Common myeloid progenitor, CD34-positive (primary cell): ENCODE results near the gene CDC42SE1.

Experiments used
- CTCF ChIA-PET: fragments of 350-600 bp; sonication (Branson Sonifier 250); formaldehyde crosslinking; loops from one replicate; lab custom pipeline; 2021; ENCODE audit warnings: antibody characterized with exemption; lab: Charles Lee
- POLR2A ChIA-PET: fragments of 350-600 bp; sonication (Branson Sonifier 250); formaldehyde crosslinking; loops from one replicate; lab custom pipeline; 2021; ENCODE audit warnings: antibody characterized with exemption; lab: Charles Lee
- DNase-seq, 3 donors: peaks; one replicate each; pipeline versions ENCODE4 v3.0.0 to v3.0.0-alpha.2; 2013
- H3K27ac ChIP-seq, 2 experiments: 1 replicate in 1 of 2; 2 replicates in 1 of 2; pipeline ENCODE4 v1.7.0; 2013; ENCODE audit warnings: inconsistent platforms in 2 of 2, low read length in 2 of 2, mild to moderate bottlenecking in 2 of 2, low read depth in 1 of 2, moderate library complexity in 1 of 2; ENCODE audit not compliant: severe bottlenecking in 2 of 2, insufficient read depth in 1 of 2, poor library complexity in 1 of 2
- H3K27me3 ChIP-seq, 5 experiments: replicated peaks in 2 of 5; 1 replicate in 3 of 5; 2 replicates in 2 of 5; pipeline versions ENCODE4 v1.6.1 to v1.7.0; 2013; ENCODE audit warnings: low read length in 4 of 5, mild to moderate bottlenecking in 2 of 5, moderate library complexity in 2 of 5, inconsistent platforms in 1 of 5; ENCODE audit not compliant: insufficient read depth in 5 of 5, control insufficient read depth in 4 of 5
- H3K36me3 ChIP-seq, 4 experiments: 1 replicate in 2 of 4; 2 replicates in 2 of 4; pipeline versions ENCODE4 v1.6.1 to v1.7.0; 2013; ENCODE audit warnings: low read length in 3 of 4, control low read depth in 1 of 4, mild to moderate bottlenecking in 1 of 4; ENCODE audit not compliant: control insufficient read depth in 4 of 4, insufficient read depth in 4 of 4
- H3K4me1 ChIP-seq, 4 experiments: 1 replicate in 3 of 4; 2 replicates in 1 of 4; pipeline versions ENCODE4 v1.6.1 to v1.7.1; 2013; ENCODE audit warnings: low read length in 3 of 4, mild to moderate bottlenecking in 3 of 4, control low read depth in 1 of 4, inconsistent platforms in 1 of 4, moderate library complexity in 1 of 4; ENCODE audit not compliant: control insufficient read depth in 4 of 4, insufficient read depth in 4 of 4; ENCODE audit errors: control extremely low read depth in 1 of 4
- H3K4me3 ChIP-seq, 7 experiments: 1 replicate in 4 of 7; 2 replicates in 3 of 7; pipeline versions ENCODE4 v1.5.1 to v1.7.0; 2013; ENCODE audit warnings: mild to moderate bottlenecking in 7 of 7, low read length in 6 of 7, moderate library complexity in 6 of 7, inconsistent platforms in 2 of 7, low read depth in 2 of 7, control low read depth in 1 of 7; ENCODE audit not compliant: insufficient read depth in 4 of 7, control insufficient read depth in 1 of 7; ENCODE audit errors: extremely low read depth in 1 of 7
- H3K9me3 ChIP-seq, 5 experiments: 1 replicate in 4 of 5; 2 replicates in 1 of 5; pipeline versions ENCODE4 v1.6.1 to v1.7.1; 2013; ENCODE audit warnings: low read length in 4 of 5, mild to moderate bottlenecking in 2 of 5, inconsistent platforms in 1 of 5, low read depth in 1 of 5, moderate library complexity in 1 of 5; ENCODE audit not compliant: control insufficient read depth in 4 of 5, insufficient read depth in 2 of 5; ENCODE audit errors: control extremely low read depth in 1 of 5
- WGBS: methylation state at CpG from one replicate; pipeline ENCODE4 v1.1.5; 2013; ENCODE audit not compliant: insufficient coverage; 5-methylcytosine and 5-hydroxymethylcytosine counted together

Gene CDC42SE1

GRCh38 chr1:151055581-151055980 lies 3.8 kb downstream of the CDC42SE1 start:
- Histone ChIP-seq H3K27me3 (no peaks in the 10 kb centered on the region), H3K4me3 (peak overlapping the region in 4 of 7 experiments; percentile 19 to 69 (median 58)), H3K36me3 (peaks cover 10 to 60% (median 36%) of the 10 kb centered on the region in 4 experiments), H3K4me1 (peaks cover 18 to 48% (median 44%) of the 10 kb centered on the region in 4 experiments), H3K27ac (peak overlapping the region; percentile 29 to 93), H3K9me3 (no peaks in the 10 kb centered on the region)
- ChIA-PET CTCF (interaction anchor here (1.1 to 7.6 kb wide), 4 partner anchors 9 to 30 kb away, joined by 3 to 59 read pairs (median 10); partner anchors contain the start of gene C1orf56), POLR2A (no interaction called here)
- DNase-seq = no peak
- WGBS = no CpG with 5 or more reads among the region's 2 CpGs

GRCh38 chr1:151054971-151055547 lies 4.4 kb downstream of the CDC42SE1 start:
- Histone ChIP-seq H3K27ac (peak overlapping the region in 1 of 2 experiments; percentile 93), H3K4me3 (peak overlapping the region in 1 of 7 experiments; percentile 69), H3K4me1 (peaks cover 18 to 46% (median 40%) of the 10 kb centered on the region in 4 experiments)

GRCh38 chr1:151051356-151052009 lies 7.9 kb downstream of the CDC42SE1 start:
- Histone ChIP-seq H3K9me3 (no peaks in the 10 kb centered on the region), H3K27ac (peak overlapping the region in 1 of 2 experiments; percentile 36), H3K4me3 (no peak overlapping the region), H3K36me3 (peaks cover 10 to 55% (median 36%) of the 10 kb centered on the region in 4 experiments), H3K27me3 (no peaks in the 10 kb centered on the region), H3K4me1 (peaks cover 8 to 34% (median 22%) of the 10 kb centered on the region in 4 experiments)
- ChIA-PET POLR2A (interaction anchor here (1.4 kb wide), 1 partner anchor 8 kb away, joined by 3 read pairs; the partner anchor contains the start of genes CDC42SE1 and MLLT11), CTCF (interaction anchor here (1.0 to 6.0 kb wide), 4 partner anchors 10 to 45 kb away, joined by 3 to 54 read pairs (median 8); partner anchors contain the start of genes MINDY1 and MLLT11)
- DNase-seq = peak in 1 of 3 donors; percentile 36
- 83% methylated on average over 1 of the region's 2 CpGs for WGBS

More at GRCh38 chr1:151054971-151055547, 4.4 kb downstream of the CDC42SE1 start:
- POLR2A ChIA-PET = no interaction called here
- no peak for DNase-seq
- CTCF ChIA-PET = interaction anchor here (0.5 to 7.6 kb wide), 5 partner anchors 9 to 503 kb away, joined by 3 to 59 read pairs (median 6); partner anchors contain the start of gene C1orf56
- H3K36me3 ChIP-seq = peaks cover 10 to 63% (median 36%) of the 10 kb centered on the region in 4 experiments
- no peaks in the 10 kb centered on the region for H3K27me3 ChIP-seq
- WGBS = 90% methylated on average over 2 of the region's 4 CpGs
- no peaks in the 10 kb centered on the region for H3K9me3 ChIP-seq

GRCh38 chr1:151050051-151050688 lies 9.3 kb downstream of the CDC42SE1 start:
- no CpG with 5 or more reads among the region's 2 CpGs for WGBS
- no peak for DNase-seq
- no peak overlapping the region for H3K4me3 ChIP-seq
- H3K36me3 ChIP-seq = peaks cover 10 to 44% (median 32%) of the 10 kb centered on the region in 4 experiments
- H3K4me1 ChIP-seq = peaks cover 2 to 21% (median 10%) of the 10 kb centered on the region in 4 experiments
- no peaks in the 10 kb centered on the region for H3K27me3 ChIP-seq
- POLR2A ChIA-PET = interaction anchor here (1.0 to 1.4 kb wide), 3 partner anchors 9 to 45 kb away, joined by 3 to 6 read pairs (median 4); partner anchors contain the start of genes CDC42SE1 and MLLT11
- CTCF ChIA-PET = interaction anchor here (0.6 to 8.2 kb wide), 7 partner anchors 8 to 301 kb away, joined by 3 to 59 read pairs (median 4); partner anchors contain the start of genes BNIPL, CDC42SE1, MINDY1 and MLLT11
- no peaks in the 10 kb centered on the region for H3K9me3 ChIP-seq
- H3K27ac ChIP-seq = no peak overlapping the region

GRCh38 chr1:151049458-151049857 lies 10.0 kb downstream of the CDC42SE1 start:
- WGBS = 100% methylated on average over 4 of the region's 5 CpGs
- ChIA-PET CTCF (interaction anchor here (0.6 to 8.2 kb wide), 6 partner anchors 8 to 302 kb away, joined by 3 to 59 read pairs (median 4); partner anchors contain the start of genes BNIPL, CDC42SE1, MINDY1 and MLLT11), POLR2A (interaction anchor here (1.0 kb wide), 1 partner anchor 10 kb away, joined by 6 read pairs; the partner anchor contains the start of gene CDC42SE1)
- Histone ChIP-seq H3K27me3 (no peaks in the 10 kb centered on the region), H3K4me1 (peaks cover 2 to 18% (median 9%) of the 10 kb centered on the region in 4 experiments), H3K9me3 (no peaks in the 10 kb centered on the region), H3K27ac (no peak overlapping the region), H3K36me3 (peaks cover 7 to 37% (median 25%) of the 10 kb centered on the region in 4 experiments), H3K4me3 (no peak overlapping the region)
- DNase-seq = no peak

- DNase-seq = peak in 1 of 3 donors; percentile 19
- CTCF ChIA-PET = interaction anchor here (1.0 to 8.2 kb wide), 8 partner anchors 9 to 51 kb away, joined by 3 to 59 read pairs (median 6); partner anchors contain the start of genes BNIPL, CDC42SE1, MINDY1 and MLLT11
- Histone ChIP-seq H3K27me3 (no peaks in the 10 kb centered on the region), H3K4me3 (peak overlapping the region; percentile 23 to 92 (median 80)), H3K36me3 (peaks cover 3 to 31% (median 18%) of the 10 kb centered on the region in 4 experiments), H3K27ac (no peak overlapping the region), H3K9me3 (no peaks in the 10 kb centered on the region), H3K4me1 (peaks cover 2 to 18% (median 9%) of the 10 kb centered on the region in 4 experiments)
- POLR2A ChIA-PET = interaction anchor here (2.6 kb wide), 1 partner anchor 9 kb away, joined by 8 read pairs; no protein-coding TSS in a partner anchor
- 30% methylated on average over 2 of the region's 3 CpGs for WGBS
Observed at GRCh38 chr1:151048645-151049032, 10.8 kb downstream of the CDC42SE1 start.
